ENCODE measurements around the gene CD68.
"Not testable (repeated sequence)": the region's sequence is repeated elsewhere in the genome, so short reads cannot be mapped to it uniquely, and the experiment has no call there.

Gene CD68

DNA sequence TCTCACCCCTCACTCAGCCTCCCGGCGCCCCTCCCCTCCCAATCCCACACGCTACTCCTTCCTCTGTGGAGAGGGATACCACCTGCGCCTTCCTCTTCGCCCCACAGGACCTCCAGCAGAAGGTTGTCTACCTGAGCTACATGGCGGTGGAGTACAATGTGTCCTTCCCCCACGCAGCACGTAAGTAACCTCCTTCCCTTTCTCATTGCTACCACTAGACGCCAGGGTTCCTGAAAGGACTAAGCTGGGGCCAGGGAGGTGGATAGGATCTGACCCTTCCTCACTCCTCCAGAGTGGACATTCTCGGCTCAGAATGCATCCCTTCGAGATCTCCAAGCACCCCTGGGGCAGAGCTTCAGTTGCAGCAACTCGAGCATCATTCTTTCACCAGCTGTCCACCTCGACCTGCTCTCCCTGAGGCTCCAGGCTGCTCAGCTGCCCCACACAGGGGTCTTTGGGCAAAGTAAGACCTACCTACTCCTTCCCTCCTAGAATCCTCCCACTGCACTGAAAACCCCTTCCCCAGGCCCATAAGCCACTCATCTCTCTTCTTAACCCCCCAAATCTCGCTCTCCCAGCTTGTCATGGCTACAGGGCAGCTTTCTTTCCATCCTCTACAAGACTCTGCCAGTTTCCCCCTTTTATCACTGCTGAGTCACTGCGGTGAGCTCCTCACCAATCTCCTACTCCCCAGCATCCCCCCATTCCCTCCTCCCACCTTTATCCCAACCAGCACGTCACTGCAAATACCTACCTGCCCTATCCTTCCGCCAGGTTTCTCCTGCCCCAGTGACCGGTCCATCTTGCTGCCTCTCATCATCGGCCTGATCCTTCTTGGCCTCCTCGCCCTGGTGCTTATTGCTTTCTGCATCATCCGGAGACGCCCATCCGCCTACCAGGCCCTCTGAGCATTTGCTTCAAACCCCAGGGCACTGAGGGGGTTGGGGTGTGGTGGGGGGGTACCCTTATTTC is 1.5 kb downstream of the CD68 start:
- FAIRE-seq (no peak), DNase-seq (ENCODE audit: low spot score) (no peak)

- FAIRE-seq = no peak
- no peak for DNase-seq (ENCODE audit: low spot score)
Observed at GRCh38 chr17:7582396-7583252, 3.2 kb downstream of the CD68 start.

- FAIRE-seq (no peak), DNase-seq (ENCODE audit: low spot score) (peak; percentile 87)
Observed at GRCh38 chr17:7583253-7584109, 4.0 kb downstream of the CD68 start, which contains the start of gene MPDU1. Gene MPDU1, plus strand, starts transcription at chr17:7583852. Its CDS starts 11 bp downstream, at chr17:7583863.

- FAIRE-seq (no peak), DNase-seq (ENCODE audit: low spot score) (no peak)
Observed at GRCh38 chr17:7586673-7587419, 7.4 kb downstream of the CD68 start.

GRCh38 chr17:7587420-7588151 is 8.1 kb downstream of the CD68 start:
- FAIRE-seq = no peak

DNA sequence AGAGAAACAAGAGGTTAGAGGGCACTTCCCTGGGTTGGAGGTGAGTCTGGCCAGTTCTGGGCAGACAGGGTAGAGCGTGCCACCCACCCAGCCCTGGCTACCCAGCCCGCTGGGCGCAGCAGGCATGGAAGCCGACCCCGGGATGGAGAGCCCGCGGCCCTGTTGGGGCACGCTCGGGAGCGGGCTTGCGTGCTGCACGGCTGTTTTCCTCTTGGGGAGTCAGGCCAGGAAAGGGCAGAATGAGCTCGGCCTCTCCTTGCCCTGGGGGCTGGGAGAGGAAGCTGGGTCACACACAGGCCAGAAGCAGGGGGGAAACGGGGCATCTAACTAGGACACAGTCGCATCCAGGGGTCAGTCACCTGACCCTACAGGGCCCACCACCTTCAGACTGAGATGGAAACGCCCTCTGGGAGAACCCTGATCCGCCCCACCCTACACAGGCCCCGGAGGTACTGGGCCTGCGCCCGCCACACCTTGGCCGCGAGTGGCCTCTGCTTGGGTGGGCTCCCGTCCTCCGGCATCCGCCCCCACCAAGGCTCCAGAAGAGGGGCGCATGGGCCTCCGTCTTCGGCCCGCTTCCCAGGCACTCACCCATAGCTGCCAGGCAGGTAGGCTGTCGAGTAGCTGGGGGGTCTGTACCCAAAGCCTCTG is 9.2 kb downstream of the CD68 start:
- FAIRE-seq (no peak), DNase-seq (ENCODE audit: low spot score) (no peak)

More at GRCh38 chr17:7587420-7588151, 8.1 kb downstream of the CD68 start:
- DNase-seq (ENCODE audit: low spot score) = no peak

- no peak for DNase-seq (ENCODE audit: low spot score)
Observed at GRCh38 chr17:7589204-7589868, 9.9 kb downstream of the CD68 start.

DNA sequence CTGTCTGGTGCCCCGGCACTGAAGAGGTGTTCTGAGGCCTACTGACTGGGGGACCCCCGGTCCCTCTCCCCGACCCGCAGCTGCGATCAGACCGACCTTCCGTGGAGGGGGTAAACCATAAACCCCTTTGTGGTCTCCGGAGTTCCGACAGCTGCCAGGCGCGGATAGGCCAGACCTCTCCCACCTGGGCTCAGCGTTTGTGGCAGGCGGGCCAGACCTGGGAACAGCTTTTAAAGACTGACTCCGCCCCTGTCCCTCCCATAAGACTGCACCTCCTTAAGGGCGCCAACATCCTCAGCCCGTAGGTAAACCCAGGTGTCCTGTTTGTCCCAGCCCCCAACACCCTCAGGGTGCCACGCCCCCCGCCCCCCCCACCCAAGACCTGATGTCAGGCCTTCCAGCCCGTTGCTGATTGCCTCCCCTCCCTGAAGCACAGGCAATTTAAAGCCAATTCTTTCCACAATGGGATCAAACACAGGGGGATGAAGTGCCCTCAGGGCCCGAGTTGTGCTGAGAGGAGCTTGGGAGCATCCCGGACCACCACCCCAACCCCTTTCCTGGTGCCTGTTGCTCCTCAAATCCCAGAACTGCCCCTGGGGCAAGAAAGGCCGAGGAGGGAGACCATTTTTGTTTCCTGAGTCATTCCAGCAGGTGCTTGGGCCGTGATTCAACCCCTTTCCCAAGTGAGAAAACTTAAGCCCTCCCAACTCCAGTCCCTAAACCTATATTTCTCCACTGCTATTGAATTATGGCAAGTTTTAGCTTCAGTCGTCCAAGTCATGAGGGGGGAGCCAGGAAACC is 10.7 kb downstream of the CD68 start, which contains the start of gene SOX15:
Gene SOX15, minus strand, starts transcription at position 204 of the 801 bp plus-strand sequence. CDS start 418 bp downstream, outside the sequence.
- no peak for FAIRE-seq
- DNase-seq (ENCODE audit: low spot score) = no peak

More at GRCh38 chr17:7589204-7589868, 9.9 kb downstream of the CD68 start:
- no peak for FAIRE-seq

- no peak for DNase-seq (ENCODE audit: low spot score)
Observed at GRCh38 chr17:7590743-7591142, 11.3 kb downstream of the CD68 start.

DNA sequence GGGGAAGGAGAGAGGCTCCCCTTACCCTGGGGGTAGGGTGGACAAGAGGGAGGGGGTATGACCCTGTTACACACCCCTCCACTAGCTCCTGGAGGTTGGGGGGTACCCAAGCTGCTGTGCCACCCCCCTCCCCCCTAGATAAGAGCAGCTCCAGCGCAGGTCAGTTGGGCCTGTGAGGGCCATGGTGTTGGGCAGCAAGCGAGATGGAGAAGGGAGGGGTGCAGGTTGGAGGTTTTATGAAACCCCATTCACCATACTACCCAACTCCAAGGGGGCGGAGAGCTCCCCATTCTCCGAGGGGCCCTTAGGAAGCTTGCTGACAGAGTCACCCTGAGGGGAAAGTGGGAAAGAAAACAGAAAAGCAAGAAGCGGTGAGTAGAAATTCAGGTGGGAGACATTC is 12.2 kb downstream of the CD68 start:
- no peak for FAIRE-seq
- DNase-seq (ENCODE audit: low spot score) = no peak

More at GRCh38 chr17:7590743-7591142, 11.3 kb downstream of the CD68 start:
- FAIRE-seq = no peak

DNA sequence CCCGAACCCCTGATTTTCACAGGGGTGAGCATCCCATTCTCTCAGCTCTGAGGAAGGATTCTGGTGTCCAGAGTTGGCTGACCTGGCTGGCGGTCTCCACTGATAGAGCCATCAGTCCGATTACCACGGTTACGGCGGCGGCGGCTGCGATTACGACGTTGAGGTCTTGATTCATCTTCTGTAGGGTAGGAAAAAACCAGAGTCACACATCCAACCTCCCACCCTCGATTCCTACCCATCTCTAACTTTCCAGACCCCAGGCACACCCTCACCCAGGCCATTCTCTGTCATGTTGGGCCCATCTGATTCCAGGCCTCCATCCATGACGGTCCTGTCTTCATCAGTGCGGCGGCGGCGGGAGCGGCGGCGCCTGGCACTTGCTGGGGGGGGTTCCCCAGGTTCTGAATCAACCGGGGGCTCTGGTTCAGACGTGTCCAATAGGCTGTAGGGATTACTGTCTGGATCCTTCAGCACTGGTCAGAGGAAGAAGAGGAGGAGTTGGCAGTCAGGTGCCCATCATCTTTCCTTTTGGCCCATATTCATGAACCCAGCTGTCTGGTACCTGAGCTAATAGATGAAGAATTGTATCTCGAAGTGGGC is 13.1 kb downstream of the CD68 start:
- DNase-seq (ENCODE audit: low spot score) = no peak
- no peak for FAIRE-seq

- no peak for FAIRE-seq
Observed at GRCh38 chr17:7593296-7593695, 13.9 kb downstream of the CD68 start.

DNA sequence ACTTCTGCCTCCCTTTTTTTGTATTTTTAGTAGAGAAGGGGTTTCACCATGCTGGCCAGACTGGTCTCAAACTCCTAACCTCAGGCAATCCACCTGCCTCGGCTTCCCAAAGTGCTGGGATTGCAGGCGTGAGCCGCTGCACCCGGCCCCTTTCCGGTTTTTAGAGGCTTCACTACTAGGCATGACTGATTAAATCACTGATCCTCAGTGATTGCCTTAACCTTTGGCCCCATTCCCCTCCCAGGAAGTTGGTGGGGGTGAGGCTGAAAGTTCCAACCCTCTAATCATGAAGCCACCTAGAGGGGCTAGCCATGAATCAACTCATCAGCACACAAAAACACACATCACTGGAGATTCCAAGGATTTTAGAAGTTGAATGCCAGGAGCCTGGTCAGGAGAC is 18.1 kb downstream of the CD68 start:
- not testable (repeated sequence) for FAIRE-seq; DNase-seq (ENCODE audit: low spot score)

More at GRCh38 chr17:7593296-7593695, 13.9 kb downstream of the CD68 start:
- no peak for DNase-seq (ENCODE audit: low spot score)

DNA sequence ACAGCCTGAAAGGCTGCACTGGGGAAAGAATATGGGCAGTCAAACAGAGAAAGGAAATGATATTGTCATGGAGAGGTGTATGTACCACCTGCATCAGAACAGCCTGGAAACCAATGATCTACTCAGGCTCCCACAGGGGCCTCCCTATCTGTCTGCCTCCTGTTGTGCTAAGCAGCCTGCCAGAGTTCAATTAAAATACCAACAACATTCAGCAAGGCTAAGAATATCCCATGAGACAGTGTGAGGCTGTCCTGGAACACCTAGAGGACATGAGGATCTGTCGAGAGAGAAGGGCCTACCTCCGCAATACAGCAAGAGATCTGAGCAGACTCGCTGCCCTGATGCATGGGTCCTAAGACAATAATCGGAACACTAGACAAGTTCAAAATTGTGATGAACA is 26.8 kb downstream of the CD68 start:
- FAIRE-seq (no peak), DNase-seq (ENCODE audit: low spot score) (no peak)

GRCh38 chr17:7610641-7611040 is 31.2 kb downstream of the CD68 start:
- FAIRE-seq (no peak), DNase-seq (ENCODE audit: low spot score) (no peak)

GRCh38 chr17:7611635-7612293 is 32.3 kb downstream of the CD68 start:
- DNase-seq (ENCODE audit: low spot score) (no peak), FAIRE-seq (no peak)

GRCh38 chr17:7612294-7612640 is 32.8 kb downstream of the CD68 start:
- no peak for DNase-seq (ENCODE audit: low spot score)
- FAIRE-seq = no peak
